Esophagus squamous epithelium (tissue), 5 donors: Measurements from ENCODE around the gene EAF1. TPM values are rescaled to one million over a fixed set of nuclear protein-coding genes. Genes with fewer than 3 reads are reported as not detected.
"Not testable (repeated sequence)": the region's sequence is repeated elsewhere in the genome, so short reads cannot be mapped to it uniquely, and the experiment has no call there.

Experiments
- DNase-seq: peaks from one replicate; lab custom pipeline; 2025; lab: John Stamatoyannopoulos, UW
- H3K27ac ChIP-seq, 4 donors: fragments of 200-600 bp; sonication (generic); one replicate each; pipeline ENCODE4 v1.5.1; 2016 to 2019; ENCODE audit warnings: mild to moderate bottlenecking in 1 of 4
- H3K27me3 ChIP-seq, 4 donors: fragments of 200-600 bp; sonication (generic); 1 replicate in 3 of 4; 2 replicates in 1 of 4; pipeline versions ENCODE4 v1.5.1 to v1.6.0; 2017 to 2021; ENCODE audit warnings: antibody characterized with exemption in 1 of 4
- H3K36me3 ChIP-seq, 3 donors: fragments of 200-600 bp; sonication (generic); one replicate each; pipeline ENCODE4 v1.5.1; 2016 to 2019
- H3K4me1 ChIP-seq, 3 donors: fragments of 200-600 bp; sonication (generic); one replicate each; pipeline ENCODE4 v1.5.1; 2017 to 2019
- H3K4me3 ChIP-seq, 4 donors: fragments of 200-600 bp; sonication (generic); 1 replicate in 3 of 4; 2 replicates in 1 of 4; pipeline ENCODE4 v1.5.1; 2016 to 2019; ENCODE audit warnings: mild to moderate bottlenecking in 2 of 4, moderate library complexity in 1 of 4
- H3K9me3 ChIP-seq, 3 donors: fragments of 200-600 bp; sonication (generic); one replicate each; pipeline ENCODE4 v1.5.1; 2016 to 2019
- POLR2A ChIP-seq, 4 donors: fragments of 450-650 bp; IDR thresholded peaks; one replicate each; pipeline ENCODE4 v1.6.1; 2017; ENCODE audit warnings: antibody characterized with exemption in 4 of 4, mild to moderate bottlenecking in 4 of 4, moderate library complexity in 3 of 4
- WGBS, 2 donors: methylation state at CpG; one replicate each; pipeline ENCODE4 v1.1.5; 2018; 5-methylcytosine and 5-hydroxymethylcytosine counted together
- intact Hi-C: fragments of 100-400 bp; cut with DNase I; formaldehyde crosslinking; loops from one replicate; pipeline ENCODE4 v1.15.0; 2022
- total RNA-seq, 4 donors: library from RNA; depleted of rRNA; stranded (reverse); fragments of >200 nt; gene quantifications; one replicate each; pipeline ENCODE4 v1.1.0, GENCODE V29; 2016
- TF ChIP-seq, protein P1 (sequence below), 6 experiments: fragments of 450-650 bp in 4 of 6; fragments of 200-600 bp in 2 of 6; sonication (generic) in 2 of 6; IDR thresholded peaks; one replicate each; pipeline ENCODE4 v1.5.1; 2016 to 2019; ENCODE audit warnings: antibody characterized with exemption in 6 of 6, mild to moderate bottlenecking in 4 of 6, moderate library complexity in 4 of 6
- donor health status: DM: yes; HTN: yes; CAD: no.

The EAF1 gene
- total RNA-seq, 4 donors from 2014 or later: 15.8 to 23.5 (median 21.0) TPM

DNA sequence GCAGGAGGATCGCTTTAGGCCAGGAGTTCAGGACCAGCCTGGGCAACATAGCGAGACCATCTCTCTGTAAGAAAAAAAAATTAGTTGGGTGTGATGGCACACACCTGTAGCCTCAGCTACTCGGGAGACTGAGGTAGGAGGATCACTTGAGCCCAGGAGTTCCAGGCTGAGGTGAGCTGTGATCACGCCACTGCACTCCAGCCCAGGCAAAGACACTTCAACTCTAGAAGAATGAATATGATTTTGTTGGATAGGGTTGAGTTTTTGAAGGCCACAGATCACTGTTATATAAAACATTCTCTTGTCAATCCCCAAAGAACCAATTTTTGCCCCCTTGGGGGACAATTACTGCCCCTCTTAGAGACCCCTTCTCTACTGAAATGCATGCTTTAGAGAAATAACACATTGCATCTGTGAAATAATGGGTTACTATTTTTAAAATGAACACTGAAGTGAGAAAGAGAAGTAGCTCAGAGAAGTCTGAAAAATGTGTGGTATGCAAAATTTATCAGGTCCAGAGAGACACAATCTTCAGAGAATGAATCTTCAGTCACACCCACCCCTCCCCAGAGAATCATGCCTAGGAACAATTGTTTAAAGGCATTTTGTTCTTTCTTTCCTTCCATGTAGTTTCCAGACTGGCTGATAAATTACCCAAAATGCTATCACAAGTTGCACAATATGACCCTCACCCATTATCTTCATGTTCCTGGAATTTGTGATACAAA, 42.7 kb upstream of the EAF1 start:
- H3K4me1 ChIP-seq: no peaks in the 10 kb centered on the region
- DNase-seq: no peak
- no peaks in the 10 kb centered on the region for H3K36me3 ChIP-seq
- H3K9me3 ChIP-seq: peaks cover 0 to 15% (median 0%) of the 10 kb centered on the region in 3 donors
- TF ChIP-seq, protein P1, sequence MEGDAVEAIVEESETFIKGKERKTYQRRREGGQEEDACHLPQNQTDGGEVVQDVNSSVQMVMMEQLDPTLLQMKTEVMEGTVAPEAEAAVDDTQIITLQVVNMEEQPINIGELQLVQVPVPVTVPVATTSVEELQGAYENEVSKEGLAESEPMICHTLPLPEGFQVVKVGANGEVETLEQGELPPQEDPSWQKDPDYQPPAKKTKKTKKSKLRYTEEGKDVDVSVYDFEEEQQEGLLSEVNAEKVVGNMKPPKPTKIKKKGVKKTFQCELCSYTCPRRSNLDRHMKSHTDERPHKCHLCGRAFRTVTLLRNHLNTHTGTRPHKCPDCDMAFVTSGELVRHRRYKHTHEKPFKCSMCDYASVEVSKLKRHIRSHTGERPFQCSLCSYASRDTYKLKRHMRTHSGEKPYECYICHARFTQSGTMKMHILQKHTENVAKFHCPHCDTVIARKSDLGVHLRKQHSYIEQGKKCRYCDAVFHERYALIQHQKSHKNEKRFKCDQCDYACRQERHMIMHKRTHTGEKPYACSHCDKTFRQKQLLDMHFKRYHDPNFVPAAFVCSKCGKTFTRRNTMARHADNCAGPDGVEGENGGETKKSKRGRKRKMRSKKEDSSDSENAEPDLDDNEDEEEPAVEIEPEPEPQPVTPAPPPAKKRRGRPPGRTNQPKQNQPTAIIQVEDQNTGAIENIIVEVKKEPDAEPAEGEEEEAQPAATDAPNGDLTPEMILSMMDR (IDR thresholded peaks at IDR 0.05): no peak
- TF ChIP-seq POLR2A (IDR thresholded peaks at IDR 0.05): no peak
- peak overlapping the region in 1 of 4 donors; percentile 25 for H3K27ac ChIP-seq
- intact Hi-C loops: no loop called here
- H3K27me3 ChIP-seq: no peaks in the 10 kb centered on the region
- WGBS, 2 donors: 81 to 82% methylated on average over 4 of the region's 4 CpGs
- no peak overlapping the region for H3K4me3 ChIP-seq

DNA sequence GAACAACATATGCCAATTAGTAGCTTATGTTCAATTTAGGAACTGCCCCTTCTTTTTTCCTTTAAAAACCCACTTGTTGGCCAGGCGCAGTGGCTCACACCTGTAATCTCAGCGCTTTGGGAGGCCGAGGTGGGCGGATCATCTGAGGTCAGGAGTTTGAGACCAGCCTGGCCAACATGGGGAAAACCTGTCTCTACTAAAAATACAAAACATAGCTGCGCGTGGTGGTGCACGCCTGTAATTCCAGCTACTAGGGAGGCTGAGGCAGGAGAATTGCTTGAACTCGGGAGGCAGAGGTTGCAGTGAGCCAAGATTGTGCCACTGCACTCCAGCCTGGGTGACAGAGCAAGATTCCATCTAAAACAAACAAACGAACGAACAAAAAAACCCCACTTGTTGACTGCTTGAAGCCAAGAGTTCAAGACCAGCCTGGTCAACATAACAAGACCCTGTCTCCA, 42.1 kb upstream of the EAF1 start:
- intact Hi-C loops, H3K27me3 ChIP-seq, H3K4me1 ChIP-seq, H3K36me3 ChIP-seq, H3K4me3 ChIP-seq, DNase-seq: not testable (repeated sequence)
- Histone ChIP-seq H3K9me3 (peaks cover 0 to 15% (median 0%) of the 10 kb centered on the region in 3 donors), H3K27ac (peak overlapping the region in 1 of 4 donors; percentile 17)
- 63 to 81% methylated on average over 6 to 10 of the region's 10 CpGs for WGBS, 2 donors

DNA sequence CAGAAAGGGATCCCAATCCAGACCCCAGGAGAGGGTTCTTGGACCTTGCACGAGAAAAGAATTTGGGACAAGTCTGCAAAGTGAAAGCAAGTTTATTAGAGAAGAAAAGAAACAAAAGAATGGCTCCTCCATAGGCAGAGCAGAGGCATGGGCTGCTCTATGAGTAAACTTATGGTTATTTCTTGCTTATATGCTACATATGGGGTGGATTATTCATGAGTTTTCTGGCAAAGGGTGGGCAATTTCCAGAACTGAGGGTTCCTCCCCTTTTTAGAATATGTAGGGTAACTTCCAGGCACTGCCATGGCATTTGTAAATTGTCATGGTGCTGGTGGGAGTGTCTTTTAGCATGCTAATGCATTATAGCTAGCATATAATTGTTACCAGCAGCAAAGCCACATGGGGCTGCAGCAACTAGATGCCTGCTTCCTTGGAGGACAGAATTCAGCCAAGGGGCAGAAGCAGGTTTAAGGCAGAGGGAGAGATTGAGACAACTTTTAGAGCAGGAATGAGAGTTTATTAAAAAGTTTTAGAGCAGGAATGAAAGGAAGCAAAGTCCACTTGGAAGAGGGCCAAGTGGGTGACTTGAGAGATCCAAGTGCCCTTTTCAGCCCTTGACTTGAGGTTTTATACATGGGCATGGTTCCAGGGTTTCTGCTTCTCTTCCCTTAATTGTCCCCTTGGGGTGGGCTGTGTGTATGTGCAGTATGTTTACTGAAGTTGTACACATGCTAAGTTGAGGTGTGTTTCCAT, 41.3 kb upstream of the EAF1 start:
- DNase-seq: no peak
- Histone ChIP-seq H3K36me3 (no peaks in the 10 kb centered on the region), H3K9me3 (peaks cover 0 to 15% (median 0%) of the 10 kb centered on the region in 3 donors), H3K27me3 (no peaks in the 10 kb centered on the region), H3K4me1 (no peaks in the 10 kb centered on the region), H3K27ac (no peak overlapping the region), H3K4me3 (no peak overlapping the region)
- TF ChIP-seq, protein P1 (IDR thresholded peaks at IDR 0.05): no peak
- no peak for TF ChIP-seq POLR2A (IDR thresholded peaks at IDR 0.05)
- intact Hi-C loops: no loop called here
- WGBS, 2 donors: 79 to 80% methylated on average over 1 of the region's 1 CpG

DNA sequence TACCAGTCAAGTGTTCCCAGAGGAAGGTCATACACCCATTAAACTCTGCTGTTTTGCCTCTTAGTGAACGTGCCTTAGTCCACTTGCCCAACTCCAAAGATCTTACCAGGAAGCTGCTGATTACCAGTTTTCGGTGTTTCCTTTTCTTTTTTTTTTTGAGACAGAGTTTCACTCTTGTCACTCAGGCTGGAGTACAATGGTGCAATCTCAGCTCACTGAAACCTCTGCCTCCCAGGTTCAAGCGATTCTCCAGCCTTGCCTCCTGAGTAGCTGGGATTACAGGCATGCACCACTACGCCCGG, 40.8 kb upstream of the EAF1 start:
- peaks cover 0 to 15% (median 0%) of the 10 kb centered on the region in 3 donors for H3K9me3 ChIP-seq
- H3K4me1 ChIP-seq, H3K27ac ChIP-seq, H3K4me3 ChIP-seq, H3K27me3 ChIP-seq, intact Hi-C loops, DNase-seq, H3K36me3 ChIP-seq: not testable (repeated sequence)
- 73 to 86% methylated on average over 3 to 5 of the region's 5 CpGs for WGBS, 2 donors

DNA sequence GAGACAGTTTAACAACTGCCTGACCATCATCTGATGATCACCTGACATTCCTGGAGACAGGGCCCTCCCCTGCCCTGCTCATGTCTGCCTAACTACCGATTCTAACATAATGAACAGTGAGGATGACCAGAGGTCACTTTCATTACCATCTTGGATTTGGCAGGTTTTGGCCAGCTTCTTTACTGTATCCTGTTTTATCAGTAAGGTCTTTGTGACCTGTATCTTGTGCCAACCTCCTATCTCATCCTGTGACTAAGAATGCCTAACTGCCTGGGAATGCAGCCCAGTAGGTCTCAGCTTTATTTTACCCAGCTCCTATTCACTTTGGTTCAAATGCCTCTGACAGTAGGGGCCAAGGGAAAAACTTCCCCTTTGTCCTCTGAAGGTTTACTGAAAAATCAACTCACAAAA, 40.2 kb upstream of the EAF1 start:
- H3K9me3 ChIP-seq: peaks cover 0 to 15% (median 0%) of the 10 kb centered on the region in 3 donors
- no peak overlapping the region for H3K4me3 ChIP-seq
- H3K4me1 ChIP-seq: no peaks in the 10 kb centered on the region
- 38 to 62% methylated on average over 1 of the region's 1 CpG for WGBS, 2 donors
- TF ChIP-seq, protein P1 (IDR thresholded peaks at IDR 0.05): no peak
- no peak for TF ChIP-seq POLR2A (IDR thresholded peaks at IDR 0.05)
- no peak for DNase-seq
- H3K36me3 ChIP-seq: no peaks in the 10 kb centered on the region
- no peaks in the 10 kb centered on the region for H3K27me3 ChIP-seq
- no peak overlapping the region for H3K27ac ChIP-seq
- intact Hi-C loops: no loop called here

DNA sequence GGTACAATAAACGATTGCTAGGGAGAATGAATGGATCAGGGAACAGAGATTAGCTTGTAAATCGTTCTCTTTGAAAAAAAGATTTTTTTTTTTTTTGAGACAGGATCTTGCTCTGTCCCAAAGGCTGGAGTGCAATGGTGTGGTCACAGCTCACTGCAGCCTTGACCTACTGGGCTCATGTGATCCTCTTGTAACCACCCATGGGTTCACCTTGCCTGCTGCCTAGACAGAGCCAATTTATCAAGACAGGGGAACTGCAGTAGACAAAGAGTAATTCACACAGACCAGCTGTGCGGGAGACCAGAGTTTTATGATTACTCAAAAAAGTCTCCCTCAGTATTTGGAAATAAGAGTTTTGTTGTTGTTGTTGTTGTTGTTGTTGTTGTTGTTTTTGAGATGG, 39.7 kb upstream of the EAF1 start:
- Histone ChIP-seq H3K9me3 (peaks cover 0 to 15% (median 0%) of the 10 kb centered on the region in 3 donors), H3K36me3 (no peaks in the 10 kb centered on the region), H3K4me1 (no peaks in the 10 kb centered on the region), H3K27ac (no peak overlapping the region), H3K4me3 (no peak overlapping the region), H3K27me3 (no peaks in the 10 kb centered on the region)
- intact Hi-C loops: no loop called here
- WGBS, 2 donors: 60 to 67% methylated on average over 3 of the region's 3 CpGs
- DNase-seq: no peak
- no peak for TF ChIP-seq POLR2A (IDR thresholded peaks at IDR 0.05)
- TF ChIP-seq, protein P1 (IDR thresholded peaks at IDR 0.05): no peak

DNA sequence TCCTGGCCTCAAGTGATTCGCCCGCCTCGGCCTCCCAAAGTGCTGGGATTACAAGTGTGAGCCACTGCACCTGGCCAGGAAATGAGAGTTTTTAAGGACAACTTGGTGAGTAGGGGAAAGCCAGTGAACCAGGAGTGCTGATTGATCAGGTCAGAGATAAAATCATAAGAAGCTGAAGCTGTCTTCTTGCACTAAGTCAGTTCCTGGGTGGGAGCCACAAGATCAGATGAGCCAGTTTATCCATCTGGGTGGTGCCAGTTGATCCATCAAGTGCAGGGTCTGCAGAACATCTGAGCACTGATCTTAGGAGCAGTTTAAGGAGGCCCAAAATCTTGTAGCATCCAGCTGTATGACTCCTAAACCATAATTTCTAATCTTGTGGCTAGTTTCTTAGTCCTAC, 39.1 kb upstream of the EAF1 start:
- H3K27me3 ChIP-seq, H3K4me1 ChIP-seq, intact Hi-C loops, H3K27ac ChIP-seq, DNase-seq, H3K4me3 ChIP-seq, H3K36me3 ChIP-seq: not testable (repeated sequence)
- peaks cover 0 to 15% (median 0%) of the 10 kb centered on the region in 3 donors for H3K9me3 ChIP-seq
- 100% methylated on average over 3 of the region's 3 CpGs; no CpG with 5 or more reads in 1 of the 2 donors for WGBS, 2 donors
